Measurements from ENCODE around the gene SECISBP2. TPM values are rescaled to one million over a fixed set of nuclear protein-coding genes. Genes with fewer than 3 reads are reported as not detected.

Gene SECISBP2
- total RNA-seq = 24.3 and 31.3 TPM in 2 replicates

GRCh38 chr9:89318123-89319014 is at the start of gene SECISBP2:
TSS of gene SECISBP2 (plus strand) at chr9:89318500. CDS start at chr9:89318577, 77 bp downstream.

GRCh38 chr9:89310475-89311345 is 7.6 kb upstream of the SECISBP2 start, which contains the start of gene CKS2:
TSS of gene CKS2 (plus strand) at chr9:89311195. CDS start at chr9:89311293, 98 bp downstream.

Small RNA genes within 50 kb of the gene (small RNA-seq; reads per million reads assigned to genes)
- gene MIR3153 = not detected

Other genes with a start within 250 kb of the SECISBP2 start
- 2.6 and 3.7 TPM in 2 replicates for gene SHC3, start 139.7 kb upstream of the SECISBP2 start, total RNA-seq
- 201 and 214 TPM in 2 replicates for gene CKS2, start 7.3 kb upstream of the SECISBP2 start, total RNA-seq
- 0.37 and 0.39 TPM in 2 replicates for gene SEMA4D, start 179.6 kb downstream of the SECISBP2 start, total RNA-seq